Sigmoid colon (tissue), 7 donors: ENCODE measurements around the gene ALG12. TPM values are rescaled to one million over a fixed set of nuclear protein-coding genes. Genes with fewer than 3 reads are reported as not detected.

Source experiments
- DNase-seq: peaks from one replicate; pipeline ENCODE4 v3.0.0-alpha.2; 2019
- H3K27ac ChIP-seq, 4 donors: fragments of 200-600 bp; sonication (generic); one replicate each; pipeline ENCODE4 v1.5.1; 2016 to 2019; ENCODE audit warnings: mild to moderate bottlenecking in 1 of 4
- H3K27me3 ChIP-seq, 3 donors: fragments of 200-600 bp; sonication (generic); one replicate each; pipeline ENCODE4 v1.5.1; 2019; ENCODE audit warnings: mild to moderate bottlenecking in 1 of 3
- H3K36me3 ChIP-seq, 4 donors: fragments of 200-600 bp; sonication (generic); one replicate each; pipeline ENCODE4 v1.5.1; 2016 to 2019
- H3K4me1 ChIP-seq, 4 donors: fragments of 200-600 bp; sonication (generic); one replicate each; pipeline ENCODE4 v1.5.1; 2017 to 2019
- H3K4me3 ChIP-seq, 4 donors: fragments of 200-600 bp; sonication (generic); one replicate each; pipeline ENCODE4 v1.5.1; 2017 to 2019; ENCODE audit warnings: mild to moderate bottlenecking in 2 of 4, moderate library complexity in 1 of 4
- H3K9me3 ChIP-seq, 4 donors: fragments of 200-600 bp in 3 of 4; sonication (generic) in 3 of 4; one replicate each; pipeline versions ENCODE4 v1.5.1 to v1.6.1; 2013 to 2019
- CTCF ChIP-seq, 4 experiments: fragments of 450-650 bp in 3 of 4; fragments of 200-600 bp in 1 of 4; IDR thresholded peaks; one replicate each; pipeline ENCODE4 v1.5.1; 2016 to 2019; ENCODE audit warnings: antibody characterized with exemption in 4 of 4, mild to moderate bottlenecking in 3 of 4, moderate library complexity in 2 of 4
- EP300 ChIP-seq, 4 donors: sonication (generic); formaldehyde crosslinking; IDR thresholded peaks; one replicate each; pipeline ENCODE4 v1.6.1; 2017; ENCODE audit warnings: antibody characterized with exemption in 4 of 4
- POLR2A ChIP-seq, 2 donors: fragments of 450-650 bp; IDR thresholded peaks; one replicate each; pipeline ENCODE4 v1.6.1; 2016; ENCODE audit warnings: antibody characterized with exemption in 2 of 2, mild to moderate bottlenecking in 2 of 2, moderate library complexity in 2 of 2
- POLR2AphosphoS5 ChIP-seq, 4 donors: sonication (generic); formaldehyde crosslinking; IDR thresholded peaks; one replicate each; pipeline ENCODE4 v1.6.1; 2017; ENCODE audit warnings: antibody characterized with exemption in 4 of 4
- WGBS, 2 donors: extraction: QIAGEN DNeasy Blood & Tissue Kit; methylation state at CpG; one replicate each; pipeline ENCODE4 v1.1.7; 2013; 5-methylcytosine and 5-hydroxymethylcytosine counted together
- intact Hi-C: fragments of 100-400 bp; cut with DNase I; formaldehyde crosslinking; loops from one replicate; pipeline ENCODE4 v1.15.1; 2023
- polyA plus RNA-seq, 3 donors: library from polyadenylated mRNA; stranded (reverse); fragments of 200-250 nt; gene quantifications; one replicate each; pipeline ENCODE4 v1.2.3, GENCODE V29; 2013
- total RNA-seq, 4 donors: library from RNA; depleted of rRNA; stranded (reverse); fragments of >200 nt; gene quantifications; one replicate each; pipeline ENCODE4 v1.1.0, GENCODE V29; 2016
- donor health status: healthy with polysubstance abuse.
- donor health status: Bipolar disorder and iron deficiency.
- donor health status: healthy.

Gene ALG12
- total and polyA plus RNA-seq, 7 donors, result 1.8 to 23.9 (median 14.4) TPM

- H3K27ac ChIP-seq, result no peak overlapping the region
- H3K27me3 ChIP-seq, result no peaks in the 10 kb centered on the region
- WGBS, 2 donors, result 93 to 97% methylated on average over 8 of the region's 8 CpGs
- H3K9me3 ChIP-seq, result peaks cover 0 to 10% (median 4%) of the 10 kb centered on the region in 4 donors
- no peak overlapping the region for H3K4me3 ChIP-seq
- intact Hi-C loops, result no loop called here
- TF ChIP-seq EP300 (IDR thresholded peaks at IDR 0.05) (no peak), POLR2AphosphoS5 (IDR thresholded peaks at IDR 0.05) (no peak), POLR2A (IDR thresholded peaks at IDR 0.05) (no peak), CTCF (IDR thresholded peaks at IDR 0.05) (no peak)
- no peaks in the 10 kb centered on the region for H3K4me1 ChIP-seq
- H3K36me3 ChIP-seq, result no peaks in the 10 kb centered on the region
- no peak for DNase-seq
Observed at GRCh38 chr22:49866646-49867045, 51.6 kb downstream of the ALG12 start.

DNA sequence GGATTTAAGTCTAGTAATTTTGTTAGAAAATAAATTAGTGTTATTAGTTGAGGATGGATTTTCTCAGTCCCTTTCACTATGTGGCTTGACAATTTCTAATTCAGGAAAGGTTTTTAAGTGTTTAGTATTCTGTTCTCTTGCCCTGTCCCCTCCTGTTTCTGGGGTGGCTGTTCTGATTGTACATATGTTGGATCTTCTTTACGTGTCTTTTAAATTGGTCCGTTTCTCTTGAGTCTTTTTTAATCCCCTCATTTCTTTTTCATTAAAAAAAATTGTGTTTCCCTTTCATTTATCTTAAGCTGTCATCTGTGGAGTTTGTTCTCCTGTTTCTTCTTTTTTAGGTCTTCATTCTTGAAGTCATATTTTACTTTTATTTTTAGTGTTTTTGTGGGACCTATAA is 52.1 kb downstream of the ALG12 start:
- Histone ChIP-seq H3K4me3 (no peak overlapping the region), H3K4me1 (no peaks in the 10 kb centered on the region), H3K36me3 (no peaks in the 10 kb centered on the region), H3K27ac (no peak overlapping the region), H3K9me3 (peaks cover 0 to 10% (median 4%) of the 10 kb centered on the region in 4 donors), H3K27me3 (no peaks in the 10 kb centered on the region)
- TF ChIP-seq POLR2A (IDR thresholded peaks at IDR 0.05) (no peak), CTCF (IDR thresholded peaks at IDR 0.05) (no peak), EP300 (IDR thresholded peaks at IDR 0.05) (no peak), POLR2AphosphoS5 (IDR thresholded peaks at IDR 0.05) (no peak)
- intact Hi-C loops, result no loop called here
- 41 to 42% methylated on average over 2 of the region's 2 CpGs for WGBS, 2 donors
- DNase-seq, result no peak

DNA sequence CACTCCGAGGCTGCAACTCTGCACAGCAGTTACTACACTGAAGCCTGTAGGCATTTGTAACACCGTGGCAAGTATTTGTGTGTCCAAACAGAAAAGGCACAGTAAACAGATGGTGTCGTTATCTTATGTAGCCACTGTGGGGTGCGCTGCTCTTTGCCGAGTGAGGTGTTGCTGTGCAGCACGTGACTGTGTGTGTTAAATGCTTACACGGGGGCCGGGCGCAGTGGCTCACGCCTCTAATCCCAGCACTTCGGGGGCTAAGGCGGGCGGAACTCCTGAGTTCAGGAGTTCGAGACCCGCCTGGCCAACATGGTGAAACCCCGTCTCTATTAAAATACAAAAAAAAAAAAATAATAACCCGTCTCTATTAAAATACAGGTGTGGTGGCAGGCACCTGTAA is 53.1 kb downstream of the ALG12 start:
- Histone ChIP-seq H3K4me1 (no peaks in the 10 kb centered on the region), H3K27ac (no peak overlapping the region), H3K27me3 (no peaks in the 10 kb centered on the region), H3K9me3 (peaks cover 0 to 10% (median 4%) of the 10 kb centered on the region in 4 donors), H3K36me3 (no peaks in the 10 kb centered on the region), H3K4me3 (no peak overlapping the region)
- intact Hi-C loops, result no loop called here
- TF ChIP-seq EP300 (IDR thresholded peaks at IDR 0.05), result no peak
- TF ChIP-seq CTCF (IDR thresholded peaks at IDR 0.05), result no peak
- no peak for TF ChIP-seq POLR2A (IDR thresholded peaks at IDR 0.05)
- TF ChIP-seq POLR2AphosphoS5 (IDR thresholded peaks at IDR 0.05), result no peak
- 92% methylated on average over 17 of the region's 17 CpGs for WGBS, 2 donors
- DNase-seq, result no peak

GRCh38 chr22:49863931-49864330 is 54.3 kb downstream of the ALG12 start:
- Histone ChIP-seq H3K4me3 (no peak overlapping the region), H3K4me1 (no peaks in the 10 kb centered on the region), H3K36me3 (no peaks in the 10 kb centered on the region), H3K27me3 (no peaks in the 10 kb centered on the region), H3K27ac (no peak overlapping the region), H3K9me3 (peaks cover 0 to 10% (median 3%) of the 10 kb centered on the region in 4 donors)
- intact Hi-C loops, result no loop called here
- 73 to 78% methylated on average over 7 of the region's 7 CpGs for WGBS, 2 donors
- DNase-seq, result no peak
- no peak for TF ChIP-seq POLR2AphosphoS5 (IDR thresholded peaks at IDR 0.05)
- TF ChIP-seq POLR2A (IDR thresholded peaks at IDR 0.05), result no peak

DNA sequence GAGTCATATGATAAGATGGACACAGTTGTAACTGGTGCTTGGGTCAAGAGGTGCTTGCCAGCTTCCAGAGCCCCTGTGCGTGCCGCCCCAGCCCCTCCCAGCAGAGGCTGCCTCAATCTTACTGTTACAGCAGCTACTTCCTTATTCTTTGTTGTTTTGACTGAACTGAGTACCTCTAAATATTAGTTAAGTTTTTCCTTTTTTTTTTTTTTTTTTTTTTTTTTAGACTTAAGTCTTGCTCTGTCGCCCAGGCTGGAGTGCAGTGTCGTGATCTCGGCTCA is 55.8 kb downstream of the ALG12 start:
- Histone ChIP-seq H3K4me3 (no peak overlapping the region), H3K27ac (no peak overlapping the region), H3K36me3 (no peaks in the 10 kb centered on the region), H3K27me3 (no peaks in the 10 kb centered on the region), H3K4me1 (no peaks in the 10 kb centered on the region), H3K9me3 (peaks cover 0 to 10% (median 3%) of the 10 kb centered on the region in 4 donors)
- intact Hi-C loops, result no loop called here
- TF ChIP-seq POLR2A (IDR thresholded peaks at IDR 0.05) (no peak), POLR2AphosphoS5 (IDR thresholded peaks at IDR 0.05) (no peak), EP300 (IDR thresholded peaks at IDR 0.05) (no peak), CTCF (IDR thresholded peaks at IDR 0.05) (no peak)
- no peak for DNase-seq
- WGBS, 2 donors, result 87 to 91% methylated on average over 5 of the region's 5 CpGs
